OCI-LY7 (cell line): ENCODE results near the gene GDF11.

Source experiments
- EZH2phosphoT487 ChIP-seq: fragments of 200-600 bp; sonication (generic); IDR thresholded peaks from 2 replicates; pipeline ENCODE4 v1.6.1; 2018; ENCODE audit warnings: low read depth, borderline replicate concordance, mild to moderate bottlenecking, mixed run types, antibody characterized with exemption, low read length, moderate library complexity, mixed read lengths
- TF ChIP-seq, protein P1 (sequence below): fragments of 200-600 bp; sonication (generic); conservative IDR thresholded peaks from 2 replicates; pipeline ENCODE4 v1.5.1; 2014; ENCODE audit warnings: mild to moderate bottlenecking, antibody characterized with exemption, low read length, moderate library complexity, mixed read lengths

- TF ChIP-seq, protein P1, sequence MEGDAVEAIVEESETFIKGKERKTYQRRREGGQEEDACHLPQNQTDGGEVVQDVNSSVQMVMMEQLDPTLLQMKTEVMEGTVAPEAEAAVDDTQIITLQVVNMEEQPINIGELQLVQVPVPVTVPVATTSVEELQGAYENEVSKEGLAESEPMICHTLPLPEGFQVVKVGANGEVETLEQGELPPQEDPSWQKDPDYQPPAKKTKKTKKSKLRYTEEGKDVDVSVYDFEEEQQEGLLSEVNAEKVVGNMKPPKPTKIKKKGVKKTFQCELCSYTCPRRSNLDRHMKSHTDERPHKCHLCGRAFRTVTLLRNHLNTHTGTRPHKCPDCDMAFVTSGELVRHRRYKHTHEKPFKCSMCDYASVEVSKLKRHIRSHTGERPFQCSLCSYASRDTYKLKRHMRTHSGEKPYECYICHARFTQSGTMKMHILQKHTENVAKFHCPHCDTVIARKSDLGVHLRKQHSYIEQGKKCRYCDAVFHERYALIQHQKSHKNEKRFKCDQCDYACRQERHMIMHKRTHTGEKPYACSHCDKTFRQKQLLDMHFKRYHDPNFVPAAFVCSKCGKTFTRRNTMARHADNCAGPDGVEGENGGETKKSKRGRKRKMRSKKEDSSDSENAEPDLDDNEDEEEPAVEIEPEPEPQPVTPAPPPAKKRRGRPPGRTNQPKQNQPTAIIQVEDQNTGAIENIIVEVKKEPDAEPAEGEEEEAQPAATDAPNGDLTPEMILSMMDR: no peak
- no peak for TF ChIP-seq EZH2phosphoT487
Measured at GRCh38 chr12:55728186-55728938, 14.6 kb upstream of the GDF11 start.
